Stimulated activated naive CD4-positive, alpha-beta T cell (primary cell): ENCODE data around the gene RNF43.
A peak's percentile ranks its signal among the peaks of the same experiment; 100 is the strongest.

Source experiments
- DNase-seq, 6 experiments: peaks; one replicate each; lab custom pipeline; 2025; lab: John Stamatoyannopoulos, UW

Gene RNF43

GRCh38 chr17:58417300-58418092 is at the start of gene RNF43:
RNF43 (minus strand) TSS chr17:58417534; CDS start chr17:58415577, 1,957 bp downstream.
- peak; percentile 69 to 90 (median 86) for DNase-seq

- no peak for DNase-seq
Measured at GRCh38 chr17:58455491-58455890, 38.2 kb upstream of the RNF43 start.

- DNase-seq, result no peak
Measured at GRCh38 chr17:58452738-58453137, 35.4 kb upstream of the RNF43 start.

- peak in 5 of 6 experiments; percentile 12 to 40 (median 39) for DNase-seq
Measured at GRCh38 chr17:58447039-58447975, 30.0 kb upstream of the RNF43 start.

- no peak for DNase-seq
Measured at GRCh38 chr17:58446086-58446485, 28.8 kb upstream of the RNF43 start.

- no peak for DNase-seq
Measured at GRCh38 chr17:58436805-58437239, 19.5 kb upstream of the RNF43 start.

- no peak for DNase-seq
Measured at GRCh38 chr17:58436245-58436644, 18.9 kb upstream of the RNF43 start.

GRCh38 chr17:58432806-58433573 is 15.7 kb upstream of the RNF43 start:
- no peak for DNase-seq

GRCh38 chr17:58427807-58428206 is 10.5 kb upstream of the RNF43 start:
- DNase-seq, result no peak

- no peak for DNase-seq
Measured at GRCh38 chr17:58421711-58422110, 4.4 kb upstream of the RNF43 start.

GRCh38 chr17:58420827-58421226 is 3.5 kb upstream of the RNF43 start:
- DNase-seq, result no peak

GRCh38 chr17:58416937-58417299 is 416 bp downstream of the RNF43 start:
- no peak for DNase-seq

- DNase-seq, result no peak
Measured at GRCh38 chr17:58416396-58416795, 938 bp downstream of the RNF43 start.

GRCh38 chr17:58415371-58416055 is 1.8 kb downstream of the RNF43 start:
- DNase-seq, result no peak

- no peak for DNase-seq
Measured at GRCh38 chr17:58414596-58414997, 2.7 kb downstream of the RNF43 start.

- DNase-seq, result no peak
Measured at GRCh38 chr17:58413684-58414083, 3.6 kb downstream of the RNF43 start.

- no peak for DNase-seq
Measured at GRCh38 chr17:58412961-58413586, 4.3 kb downstream of the RNF43 start.

- no peak for DNase-seq
Measured at GRCh38 chr17:58412064-58412703, 5.2 kb downstream of the RNF43 start.

- DNase-seq, result no peak
Measured at GRCh38 chr17:58411408-58411894, 5.9 kb downstream of the RNF43 start.

- DNase-seq, result no peak
Measured at GRCh38 chr17:58410714-58411407, 6.5 kb downstream of the RNF43 start.
